Fibroblast of lung (primary cell): ENCODE data around the gene SP7. TPM values are rescaled to one million over a fixed set of nuclear protein-coding genes. Genes with fewer than 3 reads are reported as not detected.

Source experiments
- DNase-seq, 2 donors: peaks; one replicate each; pipeline versions ENCODE4 v3.0.0 to v3.0.0-alpha.2; 2010; ENCODE audit warnings: low read depth in 2 of 2
- H2AFZ ChIP-seq: 2 replicates; pipeline ENCODE4 v1.5.1; 2012; ENCODE audit warnings: low read length, control low read depth, inconsistent platforms
- H3K27ac ChIP-seq: 2 replicates; pipeline ENCODE4 v1.5.1; 2011; ENCODE audit warnings: low read length, control low read depth; ENCODE audit not compliant: insufficient read depth
- H3K27me3 ChIP-seq: 2 replicates; pipeline ENCODE4 v1.5.1; 2011; ENCODE audit warnings: mild to moderate bottlenecking, low read length; ENCODE audit not compliant: control insufficient read depth, insufficient read depth
- H3K36me3 ChIP-seq: 2 replicates; pipeline ENCODE4 v1.5.1; 2011; ENCODE audit warnings: low read length; ENCODE audit not compliant: control insufficient read depth, insufficient read depth
- H3K4me1 ChIP-seq: 2 replicates; pipeline ENCODE4 v1.5.1; 2011; ENCODE audit warnings: low read length; ENCODE audit not compliant: control insufficient read depth, insufficient read depth; ENCODE audit errors: extremely low read depth
- H3K4me2 ChIP-seq: 2 replicates; pipeline ENCODE4 v1.5.1; 2011; ENCODE audit warnings: low read length, control low read depth; ENCODE audit not compliant: insufficient read depth; ENCODE audit errors: extremely low read depth
- H3K4me3 ChIP-seq, 4 experiments: fragments of 200-600 bp in 1 of 4; sonication (generic) in 1 of 4; replicated peaks in 1 of 4; 2 replicates each; pipeline ENCODE4 v1.5.1; 2011 to 2016; ENCODE audit warnings: low read length in 4 of 4, low read depth in 3 of 4, mild to moderate bottlenecking in 3 of 4, control low read depth in 2 of 4, inconsistent platforms in 1 of 4, mixed read lengths in 1 of 4; ENCODE audit not compliant: insufficient read depth in 1 of 4; ENCODE audit errors: control extremely low read depth in 1 of 4
- H3K79me2 ChIP-seq: 2 replicates; pipeline ENCODE4 v1.5.1; 2012; ENCODE audit warnings: mild to moderate bottlenecking, low read length, inconsistent platforms; ENCODE audit not compliant: control insufficient read depth, insufficient read depth
- H3K9ac ChIP-seq: 2 replicates; pipeline ENCODE4 v1.5.1; 2011; ENCODE audit warnings: mild to moderate bottlenecking, low read length, control low read depth; ENCODE audit not compliant: insufficient read depth
- H3K9me3 ChIP-seq: 2 replicates; pipeline ENCODE4 v1.5.1; 2012; ENCODE audit warnings: low read depth, low read length; ENCODE audit not compliant: control insufficient read depth, insufficient read depth
- H4K20me1 ChIP-seq: 2 replicates; pipeline ENCODE4 v1.5.1; 2011; ENCODE audit warnings: low read length; ENCODE audit not compliant: control insufficient read depth, insufficient read depth; ENCODE audit errors: extremely low read depth
- CTCF ChIP-seq, 2 donors: IDR thresholded peaks in 1 of 2; conservative IDR thresholded peaks in 1 of 2; 1 replicate in 1 of 2; 2 replicates in 1 of 2; pipeline ENCODE4 v1.5.1; 2011 to 2012; ENCODE audit warnings: low read length in 2 of 2, control low read depth in 1 of 2, inconsistent platforms in 1 of 2, low read depth in 1 of 2, mild to moderate bottlenecking in 1 of 2
- EZH2 ChIP-seq: IDR thresholded peaks from 2 replicates; pipeline ENCODE4 v1.5.1; 2012; ENCODE audit warnings: low read length, control low read depth, mild to moderate bottlenecking; ENCODE audit errors: missing control alignments
- polyA plus RNA-seq, 2 donors: library from polyadenylated mRNA; depleted of rRNA in 1 of 2; stranded (reverse) in 1 of 2; unstranded in 1 of 2; fragments of >200 nt; gene quantifications; 2 replicates each; pipeline ENCODE4 v1.2.1, GENCODE V29; 2011 to 2012; ENCODE audit warnings: missing spikeins in 1 of 2
- total RNA-seq: library from RNA; depleted of rRNA; stranded (reverse); fragments of >200 nt; gene quantifications from 2 replicates; pipeline ENCODE4 v1.2.1, GENCODE V29; 2014

Gene SP7
- total and polyA plus RNA-seq, 2 donors (not counting 1 experiment from before 2014, with no cell fraction given) = not detected

GRCh38 chr12:53324113-53324778, 11.9 kb downstream of the SP7 start:
- peak overlapping the region; percentile 12 to 71 (median 34) for H3K4me3 ChIP-seq
- peaks cover 22% of the 10 kb centered on the region for H3K4me1 ChIP-seq
- H3K9me3 ChIP-seq = no peaks in the 10 kb centered on the region
- peak in 1 of 2 donors; percentile 10 for DNase-seq
- TF ChIP-seq CTCF (conservative IDR thresholded peaks at IDR 0.05 in 1 of 2, IDR thresholded peaks at IDR 0.05 in 1 of 2; ENCODE audit: low read depth in 1 of 2, low read length in 2 of 2) (no peak), EZH2 (no peak)
- H2AFZ ChIP-seq = peak overlapping the region; percentile 92
- no peaks in the 10 kb centered on the region for H3K36me3 ChIP-seq
- H3K27me3 ChIP-seq = peaks cover 2% of the 10 kb centered on the region
- H3K4me2 ChIP-seq = peak overlapping the region; percentile 79
- peak overlapping the region; percentile 38 for H3K9ac ChIP-seq
- peak overlapping the region; percentile 62 for H3K27ac ChIP-seq
- no peaks in the 10 kb centered on the region for H4K20me1 ChIP-seq
- H3K79me2 ChIP-seq = peaks cover 2% of the 10 kb centered on the region

- H3K27me3 ChIP-seq = no peaks in the 10 kb centered on the region
- H3K4me3 ChIP-seq = peak overlapping the region; percentile 84 to 92 (median 90)
- peak overlapping the region; percentile 97 for H2AFZ ChIP-seq
- no peaks in the 10 kb centered on the region for H4K20me1 ChIP-seq
- peak overlapping the region; percentile 89 for H3K27ac ChIP-seq
- no peaks in the 10 kb centered on the region for H3K36me3 ChIP-seq
- H3K4me2 ChIP-seq = peak overlapping the region; percentile 97
- H3K9me3 ChIP-seq = no peaks in the 10 kb centered on the region
- TF ChIP-seq EZH2 (no peak), CTCF (conservative IDR thresholded peaks at IDR 0.05 in 1 of 2, IDR thresholded peaks at IDR 0.05 in 1 of 2; ENCODE audit: low read depth in 1 of 2, low read length in 2 of 2) (no peak)
- H3K79me2 ChIP-seq = peaks cover 2% of the 10 kb centered on the region
- peak overlapping the region; percentile 68 for H3K9ac ChIP-seq
- peak in 1 of 2 donors; percentile 18 for DNase-seq
- H3K4me1 ChIP-seq = peaks cover 17% of the 10 kb centered on the region
These were observed 15.6 kb downstream of the SP7 start for GRCh38 chr12:53320352-53321195.

- no peak overlapping the region for H2AFZ ChIP-seq
- H4K20me1 ChIP-seq = no peaks in the 10 kb centered on the region
- H3K27me3 ChIP-seq = no peaks in the 10 kb centered on the region
- H3K27ac ChIP-seq = no peak overlapping the region
- no peak for TF ChIP-seq EZH2
- no peaks in the 10 kb centered on the region for H3K9me3 ChIP-seq
- no peaks in the 10 kb centered on the region for H3K79me2 ChIP-seq
- H3K4me2 ChIP-seq = no peak overlapping the region
- no peak overlapping the region for H3K9ac ChIP-seq
- no peak for DNase-seq
- no peaks in the 10 kb centered on the region for H3K4me1 ChIP-seq
- H3K36me3 ChIP-seq = peaks cover 8% of the 10 kb centered on the region
- no peak overlapping the region for H3K4me3 ChIP-seq
These were observed 22.2 kb downstream of the SP7 start for GRCh38 chr12:53313996-53314395.
